ENCODE measurements around the gene FMN2.

- no peak for TF ChIP-seq EZH2 (IDR thresholded peaks at IDR 0.05; ENCODE audit: low read length, unreplicated experiment)
- TF ChIP-seq CTCF (conservative IDR thresholded peaks at IDR 0.05; ENCODE audit: low read depth, low read length): no peak
- no peak for TF ChIP-seq EZH2phosphoT487 (IDR thresholded peaks at IDR 0.05; ENCODE audit: borderline replicate concordance, low read length)
Measured at GRCh38 chr1:240194120-240194519, 102.4 kb downstream of the FMN2 start.

Measured in PC-3 (cell line).